Subcutaneous adipose tissue (tissue), 4 donors: ENCODE data around the gene FLRT1. TPM values are rescaled to one million over a fixed set of nuclear protein-coding genes. Genes with fewer than 3 reads are reported as not detected.

Experiments used
- total RNA-seq, 4 donors: library from RNA; depleted of rRNA; stranded (reverse); fragments of >200 nt; gene quantifications; one replicate each; pipeline ENCODE4 v1.1.0, GENCODE V29; 2016
- TF ChIP-seq, protein P1 (sequence below): fragments of 450-650 bp; IDR thresholded peaks from one replicate; pipeline ENCODE4 v1.5.1; 2016; ENCODE audit warnings: low read depth, mild to moderate bottlenecking, control low read depth, antibody characterized with exemption, moderate library complexity

FLRT1 gene
- total RNA-seq: under 1 TPM in 1 of 4 donors, not detected in 3; 0.22 TPM

- TF ChIP-seq, protein P1, sequence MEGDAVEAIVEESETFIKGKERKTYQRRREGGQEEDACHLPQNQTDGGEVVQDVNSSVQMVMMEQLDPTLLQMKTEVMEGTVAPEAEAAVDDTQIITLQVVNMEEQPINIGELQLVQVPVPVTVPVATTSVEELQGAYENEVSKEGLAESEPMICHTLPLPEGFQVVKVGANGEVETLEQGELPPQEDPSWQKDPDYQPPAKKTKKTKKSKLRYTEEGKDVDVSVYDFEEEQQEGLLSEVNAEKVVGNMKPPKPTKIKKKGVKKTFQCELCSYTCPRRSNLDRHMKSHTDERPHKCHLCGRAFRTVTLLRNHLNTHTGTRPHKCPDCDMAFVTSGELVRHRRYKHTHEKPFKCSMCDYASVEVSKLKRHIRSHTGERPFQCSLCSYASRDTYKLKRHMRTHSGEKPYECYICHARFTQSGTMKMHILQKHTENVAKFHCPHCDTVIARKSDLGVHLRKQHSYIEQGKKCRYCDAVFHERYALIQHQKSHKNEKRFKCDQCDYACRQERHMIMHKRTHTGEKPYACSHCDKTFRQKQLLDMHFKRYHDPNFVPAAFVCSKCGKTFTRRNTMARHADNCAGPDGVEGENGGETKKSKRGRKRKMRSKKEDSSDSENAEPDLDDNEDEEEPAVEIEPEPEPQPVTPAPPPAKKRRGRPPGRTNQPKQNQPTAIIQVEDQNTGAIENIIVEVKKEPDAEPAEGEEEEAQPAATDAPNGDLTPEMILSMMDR: no peak
These were observed at the start of gene FLRT1 for GRCh38 chr11:64035576-64035975. FLRT1 (plus strand) TSS chr11:64035931; CDS start chr11:64116268, 80,337 bp downstream.

DNA sequence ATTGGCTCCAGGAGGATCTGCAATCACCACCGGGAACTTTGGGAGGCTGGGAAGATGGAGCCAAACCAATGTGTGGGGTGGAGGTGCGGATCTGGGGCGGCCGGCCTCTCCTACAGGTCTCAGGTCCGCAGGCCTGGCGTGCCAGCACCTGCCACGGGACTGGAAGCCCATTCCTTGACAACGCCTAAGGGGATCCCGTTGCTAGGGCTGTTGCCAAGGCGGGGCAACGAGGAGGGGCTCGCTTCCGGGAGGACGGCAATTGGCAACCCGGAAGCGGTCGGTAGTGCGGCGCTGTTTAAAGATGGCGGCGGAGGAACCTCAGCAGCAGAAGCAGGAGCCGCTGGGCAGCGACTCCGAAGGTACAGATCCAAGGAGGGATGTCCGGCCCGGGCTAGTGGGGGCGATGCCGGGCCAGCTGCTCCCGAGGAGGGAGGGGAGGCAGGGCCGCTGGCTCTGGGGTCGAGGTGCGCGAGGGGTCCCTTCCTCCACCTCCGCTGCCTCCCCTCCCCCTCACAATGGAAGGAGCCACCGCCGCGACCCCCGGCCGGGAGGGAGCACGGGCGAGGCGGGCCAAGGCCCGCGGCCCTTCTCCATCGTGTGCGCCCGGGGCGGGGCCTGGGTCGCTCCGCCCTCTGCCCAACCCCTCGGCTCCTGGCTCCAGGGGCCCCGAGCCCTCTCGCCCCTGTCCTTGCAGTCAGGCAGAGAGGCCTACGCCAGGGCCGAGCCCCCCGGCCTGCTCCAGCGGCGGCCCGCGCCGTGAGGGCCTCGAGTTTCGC lies 49.4 kb upstream of the FLRT1 start, which contains the start of gene OTUB1:
Gene OTUB1, plus strand, starts transcription at position 283 of the 776 bp plus-strand sequence. Its CDS starts 19 bp downstream, at position 302.
- TF ChIP-seq, protein P1: no peak

DNA sequence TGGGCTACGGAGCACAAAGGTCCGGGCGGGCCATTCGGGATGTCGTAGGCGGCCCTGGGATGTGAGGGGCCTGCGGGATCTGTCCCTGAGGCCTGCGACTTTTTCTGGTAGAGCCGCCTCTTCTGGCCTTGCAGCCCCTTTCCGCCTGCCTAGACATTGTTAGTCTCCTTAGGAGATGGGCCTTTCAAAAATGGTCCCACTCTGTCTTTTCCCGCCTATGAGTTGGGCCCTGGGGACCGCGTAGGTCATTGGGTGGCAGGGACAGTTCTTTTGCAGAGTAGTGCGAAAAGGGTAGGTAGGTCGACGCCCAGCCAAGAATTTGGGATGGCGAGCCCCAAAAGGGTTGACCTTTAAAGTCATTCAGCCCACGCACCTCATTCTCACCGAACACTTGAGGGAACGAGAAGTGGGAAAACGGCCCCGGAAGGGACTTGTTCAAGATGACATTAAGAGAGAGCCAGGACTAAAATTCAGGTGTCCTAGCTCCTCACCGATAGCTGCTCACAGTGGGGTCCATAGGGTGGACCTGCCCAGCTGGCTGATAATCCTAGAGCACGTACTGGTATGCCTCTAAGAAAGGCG lies 48.7 kb upstream of the FLRT1 start:
- TF ChIP-seq, protein P1: no peak

DNA sequence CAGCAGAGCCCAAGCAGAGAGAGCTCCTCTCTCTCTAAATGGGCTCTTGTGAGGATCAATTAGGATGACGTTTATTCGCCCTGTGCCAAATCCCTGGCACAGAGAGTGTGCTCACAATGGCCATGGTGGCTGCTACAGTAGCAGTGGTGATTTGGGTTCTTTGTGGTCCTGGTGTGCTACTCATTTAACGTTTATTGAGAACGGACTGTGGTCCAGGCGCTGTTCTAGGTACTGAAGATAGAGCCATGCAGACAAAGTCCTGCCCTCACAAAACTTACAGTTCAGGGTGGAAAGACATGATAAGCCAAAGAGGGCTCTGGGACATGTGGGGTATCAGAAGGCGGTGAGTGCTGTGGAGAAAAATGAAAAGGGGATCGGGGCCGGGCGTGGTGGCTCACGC lies 44.2 kb upstream of the FLRT1 start:
- TF ChIP-seq, protein P1: no peak

- TF ChIP-seq, protein P1: no peak
These were observed 42.6 kb upstream of the FLRT1 start for GRCh38 chr11:63993100-63993499.

DNA sequence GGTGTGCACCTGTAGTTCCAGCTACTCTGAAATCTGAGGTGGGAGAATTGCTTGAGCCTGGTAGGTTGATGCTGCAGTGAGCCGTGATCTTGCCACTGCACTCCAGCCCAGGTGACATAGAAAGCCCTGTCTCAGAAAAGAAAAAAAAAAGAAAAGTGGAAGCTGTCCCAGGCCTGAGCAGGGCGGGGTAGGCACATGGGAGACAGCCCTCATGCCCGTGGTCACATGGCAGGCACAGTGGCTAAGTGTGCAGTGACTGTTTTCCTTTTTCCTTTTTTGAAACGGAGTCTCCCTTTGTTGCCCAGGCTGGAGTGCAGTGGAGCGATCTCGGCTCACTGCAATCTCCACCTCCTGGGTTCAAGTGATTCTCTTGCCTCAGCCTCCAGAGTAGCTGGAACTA lies 41.7 kb upstream of the FLRT1 start:
- TF ChIP-seq, protein P1: no peak

DNA sequence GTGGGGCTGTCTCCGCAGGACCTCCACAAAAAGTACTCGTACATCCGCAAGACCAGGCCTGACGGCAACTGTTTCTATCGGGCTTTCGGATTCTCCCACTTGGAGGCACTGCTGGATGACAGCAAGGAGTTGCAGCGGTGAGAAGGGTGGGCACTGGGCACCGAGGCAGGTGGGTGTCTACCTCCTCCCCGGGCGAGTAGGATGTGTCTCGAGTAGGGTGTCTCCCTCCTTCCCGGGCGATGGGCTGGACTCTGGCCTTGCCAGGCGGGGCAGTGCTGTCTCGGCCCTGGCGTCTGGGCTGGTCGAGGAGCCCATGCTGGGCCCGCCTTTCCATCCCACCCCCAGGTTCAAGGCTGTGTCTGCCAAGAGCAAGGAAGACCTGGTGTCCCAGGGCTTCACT lies 39.2 kb upstream of the FLRT1 start:
- TF ChIP-seq, protein P1: no peak
